Measurements from ENCODE around the gene TNRC6C.
A peak's percentile ranks its signal among the peaks of the same experiment; 100 is the strongest.
"Not testable (repeated sequence)": the region's sequence is repeated elsewhere in the genome, so short reads cannot be mapped to it uniquely, and the experiment has no call there.

TNRC6C gene

GRCh38 chr17:78114831-78115723 is 156.6 kb downstream of the TNRC6C start:
- no peak for DNase-seq

- not testable (repeated sequence) for DNase-seq
These were observed 157.3 kb downstream of the TNRC6C start for GRCh38 chr17:78115803-78116202.

DNA sequence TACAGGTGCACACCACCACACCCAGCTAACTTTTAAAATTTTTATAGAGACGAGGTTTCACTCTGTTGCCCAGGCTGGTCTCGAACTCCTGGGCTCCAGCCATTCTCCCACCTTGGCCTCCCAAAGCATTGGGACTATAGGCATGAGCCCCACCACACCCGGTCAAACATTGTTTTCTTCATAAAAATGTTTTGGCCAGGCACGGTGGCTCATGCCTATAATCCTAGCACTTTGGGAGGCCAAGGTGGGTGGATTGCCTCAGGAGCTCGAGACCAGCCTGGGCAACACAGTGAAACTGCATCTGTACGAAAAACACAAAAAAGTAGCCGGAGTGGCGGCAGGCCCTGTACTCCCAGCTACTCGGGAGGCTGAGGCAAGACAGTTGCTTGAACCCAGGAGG is 157.9 kb downstream of the TNRC6C start:
- DNase-seq, result no peak

DNA sequence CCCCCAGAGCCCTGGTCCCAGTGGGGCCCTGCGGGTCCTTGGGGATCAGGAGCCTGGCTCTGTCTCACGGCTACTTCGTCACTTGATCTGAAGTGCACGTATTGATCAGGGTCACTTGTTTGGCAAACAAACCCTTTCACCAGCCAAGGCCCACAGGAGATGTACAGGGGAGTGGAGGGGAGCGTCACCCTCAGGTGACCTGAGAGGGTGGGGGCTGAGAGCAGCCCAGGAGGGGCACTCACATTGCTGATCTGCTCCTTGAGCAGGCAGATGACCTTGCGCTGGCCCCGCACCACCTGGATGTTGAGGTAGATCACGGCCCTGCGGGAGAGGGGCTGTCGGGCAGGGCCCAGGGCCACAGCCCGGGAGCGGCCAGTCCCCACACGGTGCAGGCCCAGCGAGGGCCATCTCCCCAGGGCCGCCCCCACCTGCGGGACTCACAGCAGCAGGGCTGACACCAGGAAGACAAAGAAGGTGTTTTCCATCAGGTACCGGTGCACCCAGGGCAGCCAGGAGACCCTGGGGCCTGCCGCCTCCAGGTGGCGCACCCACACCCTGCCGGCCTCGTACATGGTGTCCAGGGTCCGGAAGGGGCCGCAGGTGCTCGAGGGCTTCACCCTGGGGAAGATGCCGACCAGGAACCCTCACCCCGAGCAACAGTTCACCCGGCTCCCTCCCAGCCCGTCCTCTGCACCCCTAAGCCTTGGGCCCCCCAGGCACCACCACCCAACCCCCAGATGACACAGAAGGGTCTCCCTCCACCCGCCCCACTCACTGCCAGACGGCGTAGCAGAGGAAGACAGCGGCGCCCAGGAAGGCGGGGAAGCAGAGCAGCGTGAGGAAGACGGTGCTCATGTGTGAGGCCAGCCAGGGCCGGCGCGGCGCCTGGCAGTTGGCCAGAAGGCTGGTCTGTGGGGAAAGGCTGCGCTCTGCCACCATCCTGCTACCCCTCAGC is 158.8 kb downstream of the TNRC6C start:
- DNase-seq, result no peak

DNA sequence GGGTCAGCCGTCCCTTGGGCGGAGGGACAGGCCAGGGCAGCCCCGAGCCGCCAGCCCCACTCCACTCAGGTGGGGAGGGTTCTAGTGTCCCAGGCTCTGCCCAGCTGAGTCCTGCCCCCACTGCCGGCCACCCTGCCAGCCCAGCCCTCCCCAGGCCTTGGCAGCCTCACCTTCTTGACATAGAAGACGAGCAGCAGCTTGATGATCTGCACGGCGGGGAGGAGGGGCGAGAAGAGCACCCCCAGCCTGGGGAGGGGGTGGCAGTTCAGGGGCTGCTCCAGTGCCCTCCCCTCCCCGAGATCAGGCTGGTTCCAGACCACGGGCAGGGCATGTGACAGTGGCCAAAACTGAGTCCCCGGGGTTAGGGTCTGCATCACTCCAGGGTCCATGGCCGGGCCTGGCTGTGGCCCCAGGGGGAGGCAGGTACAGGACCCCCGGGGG is 160.3 kb downstream of the TNRC6C start:
- no peak for DNase-seq

DNA sequence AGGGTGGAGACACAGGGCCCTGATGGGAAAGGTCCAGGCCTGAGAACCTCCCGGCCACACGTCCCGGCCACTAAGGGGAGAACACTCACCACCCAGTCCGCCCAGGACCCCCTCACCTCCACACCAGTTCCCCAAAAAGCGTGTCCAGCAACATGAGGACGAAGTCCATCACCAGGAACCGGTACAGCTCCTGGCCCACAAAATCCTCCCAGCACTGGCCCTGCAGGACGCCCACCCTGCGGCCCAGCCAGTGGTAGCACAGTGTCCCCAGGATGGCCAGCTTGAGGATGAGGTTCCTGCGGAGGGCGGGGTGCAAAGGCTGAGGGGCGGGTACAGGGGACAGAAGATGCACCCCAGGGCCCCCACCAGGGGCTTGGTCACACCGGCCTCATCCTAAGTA is 162.0 kb downstream of the TNRC6C start:
- DNase-seq, result no peak

- DNase-seq, result no peak
These were observed 162.7 kb downstream of the TNRC6C start for GRCh38 chr17:78120971-78121800.

GRCh38 chr17:78121801-78122215 is 163.3 kb downstream of the TNRC6C start:
- DNase-seq, result no peak

- no peak for DNase-seq
These were observed 163.9 kb downstream of the TNRC6C start for GRCh38 chr17:78122216-78122930.

GRCh38 chr17:78122931-78123249 is 164.4 kb downstream of the TNRC6C start:
- no peak for DNase-seq

DNA sequence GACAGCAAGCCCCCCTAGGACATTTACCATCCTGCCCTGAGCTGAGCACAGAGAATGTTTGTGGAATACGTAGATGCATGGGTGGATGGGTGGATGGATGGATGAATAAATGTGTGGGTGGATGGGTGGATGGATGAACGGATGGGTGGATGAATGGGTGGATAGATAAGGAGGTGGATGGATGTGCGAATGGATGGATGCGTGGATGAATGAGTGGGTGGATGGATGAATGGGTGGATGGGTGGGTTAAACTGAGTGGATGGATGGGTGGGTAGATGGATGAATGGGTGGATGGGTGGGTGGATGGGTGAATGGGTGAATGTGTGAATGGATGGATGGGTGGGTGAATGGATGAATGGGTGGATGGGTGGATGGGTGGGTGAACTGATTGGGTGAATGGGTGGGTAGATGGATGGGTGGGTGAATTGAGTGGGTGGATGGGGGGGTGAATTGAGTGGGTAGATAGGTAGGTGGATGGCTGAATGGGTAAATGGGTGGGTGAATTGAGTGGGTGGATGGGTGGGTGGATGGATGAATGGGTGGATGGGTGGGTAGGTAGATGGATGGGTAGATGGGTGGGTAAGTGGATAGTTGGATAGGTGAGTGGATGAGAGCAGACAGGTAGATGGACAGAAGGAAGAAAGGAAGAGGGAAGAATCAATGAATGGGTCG is 164.9 kb downstream of the TNRC6C start:
- no peak for DNase-seq

DNA sequence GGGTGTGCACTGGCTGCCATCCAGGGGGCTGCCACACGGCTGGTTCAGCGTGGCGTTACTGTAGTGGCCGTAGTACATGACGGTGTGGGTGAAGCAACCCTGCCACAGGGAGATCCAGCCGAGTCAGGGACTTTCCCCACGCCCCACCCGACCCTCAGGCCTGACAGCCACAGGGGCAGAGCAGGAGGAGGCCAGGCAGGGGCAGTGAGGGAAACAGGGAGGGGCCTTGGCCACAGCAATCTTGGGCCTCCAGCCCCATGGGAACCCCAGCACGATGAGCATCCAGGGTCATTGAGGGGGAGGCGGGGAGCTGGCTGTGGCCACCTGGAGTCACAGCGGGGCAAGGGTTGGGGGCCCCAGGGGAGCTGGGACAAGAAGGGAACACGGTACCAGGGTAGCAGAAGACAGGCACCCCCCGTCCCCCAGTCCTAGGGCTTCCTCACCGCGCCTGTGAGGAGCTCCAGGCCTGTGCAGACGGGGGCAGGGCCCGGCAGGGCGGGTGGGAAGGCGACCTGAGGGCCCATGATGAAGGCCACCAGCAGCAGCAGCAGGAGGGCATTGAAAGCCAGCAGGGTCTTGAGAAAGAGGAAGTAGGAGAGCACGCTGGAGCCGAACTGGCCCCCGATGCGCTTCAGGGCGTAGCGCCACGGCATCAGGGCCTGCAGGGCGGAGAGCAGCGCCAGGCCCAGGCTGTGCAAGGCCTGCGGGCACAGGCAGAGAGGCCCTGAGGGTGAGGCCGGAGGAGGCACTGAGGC is 165.8 kb downstream of the TNRC6C start:
- DNase-seq, result no peak

- DNase-seq, result no peak
These were observed 166.3 kb downstream of the TNRC6C start for GRCh38 chr17:78124836-78125137.

DNA sequence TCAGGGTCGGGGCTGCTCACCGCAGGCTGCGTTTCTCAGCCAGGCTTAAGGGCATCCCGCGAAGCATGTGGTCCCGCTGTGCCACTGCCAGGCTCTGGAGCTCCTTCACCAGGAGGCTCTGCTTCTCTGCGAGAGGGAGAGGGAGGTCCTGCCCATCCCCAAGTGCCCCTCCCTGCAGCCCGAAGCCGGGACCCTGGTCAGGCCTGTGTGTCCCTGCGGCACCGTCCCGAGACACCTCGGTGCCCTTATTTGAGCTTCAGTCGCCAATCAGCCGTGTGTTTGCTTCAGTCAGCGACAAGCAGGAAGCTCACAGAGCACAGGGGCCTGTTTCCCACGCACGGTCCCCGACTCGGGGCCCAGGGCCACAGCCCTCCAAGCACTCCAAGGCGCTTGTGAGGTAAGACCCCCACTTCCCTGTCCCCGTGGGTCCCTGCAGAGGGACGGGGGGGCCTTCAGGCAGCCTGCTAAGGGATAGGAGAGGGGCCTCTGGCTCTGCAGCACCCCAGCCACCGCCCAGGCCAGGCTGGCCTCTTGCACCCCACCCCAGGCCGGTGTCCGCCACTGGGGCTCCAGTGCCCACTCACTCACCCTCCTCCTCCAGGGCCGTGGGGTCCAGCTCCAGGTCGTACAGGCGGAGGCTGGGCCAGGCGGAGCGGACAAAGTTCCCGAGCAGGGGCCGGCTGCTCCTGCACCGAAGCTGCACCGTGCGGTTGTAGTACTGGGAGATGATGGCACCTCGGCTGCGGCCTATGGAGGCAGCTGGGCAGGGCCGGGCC is 166.8 kb downstream of the TNRC6C start:
- DNase-seq, result no peak

DNA sequence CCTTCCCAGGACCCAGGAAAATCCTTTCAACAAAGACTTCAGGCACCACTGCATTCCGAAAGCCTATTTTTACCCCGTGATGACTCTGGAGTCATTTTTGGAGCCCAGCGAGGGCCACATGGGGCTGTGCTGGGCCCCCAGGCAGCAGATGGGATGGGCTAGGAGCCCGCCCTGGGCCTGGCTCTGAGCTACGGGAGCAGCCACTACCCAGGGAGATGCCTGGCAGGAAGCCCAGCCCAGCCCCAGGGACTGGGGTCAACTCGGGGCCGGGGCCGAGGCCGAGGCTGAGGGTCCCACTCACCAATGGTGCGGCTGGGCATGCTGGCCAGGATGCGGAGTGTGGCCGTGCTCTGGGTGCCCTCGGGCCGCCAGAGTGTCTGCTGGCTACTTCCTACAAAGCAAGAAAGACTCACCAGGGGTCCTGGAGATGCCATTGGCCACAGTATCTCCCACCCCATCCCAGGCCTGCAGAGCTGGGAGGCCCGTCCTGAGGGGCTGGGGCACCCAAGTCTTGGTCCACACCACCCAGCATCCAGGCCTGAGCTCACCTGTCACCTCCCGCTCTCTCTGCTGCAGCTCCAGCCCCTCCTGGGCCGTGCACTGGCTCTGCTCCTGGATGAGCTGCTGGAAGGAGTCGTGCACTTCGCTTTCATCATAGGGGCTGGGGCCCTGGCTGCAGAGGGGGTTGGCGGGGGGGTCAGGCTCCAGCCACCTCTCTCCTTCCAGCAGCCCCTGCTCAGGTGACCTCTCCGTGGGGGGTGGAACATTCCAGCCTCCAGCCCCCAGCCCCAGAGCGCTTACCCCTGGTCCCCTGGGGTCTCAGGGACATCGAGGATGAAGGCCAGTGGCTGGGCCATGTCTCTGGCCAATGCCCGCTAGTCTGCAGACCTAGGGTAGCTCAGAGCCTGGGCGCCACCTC is 167.7 kb downstream of the TNRC6C start:
- DNase-seq, result no peak

DNA sequence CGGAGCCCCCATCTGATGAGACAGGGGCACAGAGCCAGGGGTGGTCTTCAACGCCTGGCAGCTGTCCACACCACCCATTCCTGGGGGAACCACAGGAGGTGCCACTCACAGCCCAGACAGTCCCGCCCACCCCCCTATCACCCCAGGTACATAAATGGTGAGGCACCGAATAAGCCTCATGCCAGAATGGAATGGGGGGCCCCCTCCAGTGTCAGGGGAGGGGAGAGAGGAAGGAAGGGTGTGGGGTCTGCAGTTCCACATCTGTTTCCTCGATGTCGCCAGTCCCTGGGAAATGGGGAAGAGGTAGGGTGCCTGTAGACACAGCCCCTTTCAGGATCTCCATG is 168.4 kb downstream of the TNRC6C start:
- DNase-seq, result no peak

DNA sequence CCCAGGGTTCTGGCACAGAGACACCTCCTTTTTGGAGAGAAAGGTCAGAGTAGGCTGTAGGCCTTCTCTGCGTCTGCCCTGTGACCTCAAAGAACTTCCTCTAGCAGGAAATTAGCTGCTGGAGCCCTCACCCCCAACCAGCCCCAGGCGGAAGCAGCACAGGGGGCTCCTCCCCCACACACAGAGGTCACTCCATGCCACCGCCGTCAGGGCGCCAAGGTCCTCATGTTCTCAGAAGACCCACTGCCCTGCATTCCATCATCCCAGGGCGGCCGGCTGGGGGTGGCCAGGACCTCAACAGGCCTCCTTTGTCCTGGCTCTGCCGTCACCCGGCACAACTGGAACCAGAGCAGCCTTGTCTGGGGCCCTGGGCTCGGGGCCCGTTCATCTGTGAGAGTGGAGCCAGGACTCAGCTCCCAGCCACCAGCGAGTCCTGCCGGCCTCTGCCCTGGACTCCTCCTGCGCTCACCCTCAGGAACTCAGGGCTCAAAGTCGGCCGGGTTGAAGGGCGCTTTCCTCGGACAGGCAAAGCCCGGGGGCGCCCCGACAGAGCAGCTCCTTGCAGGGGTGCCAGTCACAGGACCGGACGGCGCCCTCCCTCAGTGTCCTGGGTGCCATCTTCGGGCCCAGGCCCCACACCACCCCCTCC is 168.9 kb downstream of the TNRC6C start:
- DNase-seq, result peak; percentile 97

GRCh38 chr17:78127888-78128550 is 169.5 kb downstream of the TNRC6C start:
- peak; percentile 85 for DNase-seq

Measured in islet precursor cell (in vitro differentiated cells).